Measurements from ENCODE around the gene LINGO4.
A peak's percentile ranks its signal among the peaks of the same experiment; 100 is the strongest.

LINGO4 gene

DNA sequence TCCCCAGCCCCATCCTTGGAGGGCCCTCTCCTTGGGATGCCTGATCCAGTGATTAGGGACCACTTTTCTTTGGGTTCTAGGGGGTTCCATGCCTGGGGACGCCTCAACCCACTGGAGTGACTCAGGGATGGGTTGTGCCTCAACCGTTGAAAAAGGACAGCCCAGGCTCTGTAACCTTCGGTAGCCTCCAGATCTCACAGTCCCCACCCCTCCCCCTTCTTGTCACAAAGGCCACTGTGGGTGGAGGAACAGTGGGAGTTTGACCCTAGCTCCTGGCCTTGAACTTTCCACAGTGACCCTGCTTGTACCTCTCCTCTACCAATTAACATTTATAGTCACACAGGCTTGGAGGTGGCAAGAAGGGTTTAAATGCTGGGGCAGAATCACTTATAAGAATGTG, 29.0 kb upstream of the LINGO4 start:
- FAIRE-seq (no peak), DNase-seq (ENCODE audit: low spot score) (no peak)

GRCh38 chr1:151833172-151833900, 28.1 kb upstream of the LINGO4 start:
- FAIRE-seq = no peak
- DNase-seq (ENCODE audit: low spot score) = no peak

- DNase-seq (ENCODE audit: low spot score) = peak; percentile 44
- no peak for FAIRE-seq
These were observed 27.2 kb upstream of the LINGO4 start for GRCh38 chr1:151832318-151832980.

- DNase-seq (ENCODE audit: low spot score) = no peak
- no peak for FAIRE-seq
These were observed 26.4 kb upstream of the LINGO4 start, which contains the start of gene RORC for GRCh38 chr1:151831605-151832004. TSS of gene RORC (minus strand) at chr1:151831802. CDS start at chr1:151831764, 38 bp downstream.

DNA sequence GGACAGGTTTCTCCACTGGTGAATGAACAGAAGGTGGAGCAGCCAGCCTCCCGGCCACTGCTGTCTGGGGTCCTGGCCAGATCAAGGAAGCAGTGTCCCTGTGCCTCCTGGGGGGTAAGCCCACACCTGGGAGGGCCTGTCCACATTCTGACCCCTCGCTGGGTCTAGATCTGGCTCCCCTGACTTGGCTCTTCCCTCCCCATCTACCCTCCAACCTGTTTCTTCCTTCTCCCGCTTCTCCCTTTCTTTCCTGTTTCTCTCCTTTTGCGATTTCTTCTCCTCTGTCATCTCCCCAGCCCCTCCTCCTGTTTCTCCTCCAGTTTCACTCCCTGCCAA, 26.0 kb upstream of the LINGO4 start:
- FAIRE-seq (no peak), DNase-seq (ENCODE audit: low spot score) (no peak)

DNA sequence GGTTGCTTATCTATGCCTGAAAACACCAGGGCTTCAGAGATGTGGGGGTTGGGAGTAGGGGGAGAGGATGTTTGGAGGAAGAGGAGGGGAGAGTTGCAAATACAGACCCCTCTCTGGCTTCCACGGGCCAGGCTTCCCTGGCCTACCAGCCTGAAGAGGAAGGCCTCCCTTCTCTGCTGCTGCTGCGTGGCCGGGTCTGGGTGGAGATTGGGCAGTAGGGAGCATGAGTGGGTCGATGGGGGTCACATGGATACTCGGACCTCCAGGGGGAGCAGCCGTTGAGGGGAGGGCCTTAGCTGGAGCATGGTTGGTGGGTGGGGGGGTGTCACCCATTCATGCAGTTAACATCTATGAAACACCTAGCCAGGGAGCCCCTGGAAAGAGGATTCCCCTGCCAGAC, 24.8 kb upstream of the LINGO4 start:
- FAIRE-seq (no peak), DNase-seq (ENCODE audit: low spot score) (no peak)

DNA sequence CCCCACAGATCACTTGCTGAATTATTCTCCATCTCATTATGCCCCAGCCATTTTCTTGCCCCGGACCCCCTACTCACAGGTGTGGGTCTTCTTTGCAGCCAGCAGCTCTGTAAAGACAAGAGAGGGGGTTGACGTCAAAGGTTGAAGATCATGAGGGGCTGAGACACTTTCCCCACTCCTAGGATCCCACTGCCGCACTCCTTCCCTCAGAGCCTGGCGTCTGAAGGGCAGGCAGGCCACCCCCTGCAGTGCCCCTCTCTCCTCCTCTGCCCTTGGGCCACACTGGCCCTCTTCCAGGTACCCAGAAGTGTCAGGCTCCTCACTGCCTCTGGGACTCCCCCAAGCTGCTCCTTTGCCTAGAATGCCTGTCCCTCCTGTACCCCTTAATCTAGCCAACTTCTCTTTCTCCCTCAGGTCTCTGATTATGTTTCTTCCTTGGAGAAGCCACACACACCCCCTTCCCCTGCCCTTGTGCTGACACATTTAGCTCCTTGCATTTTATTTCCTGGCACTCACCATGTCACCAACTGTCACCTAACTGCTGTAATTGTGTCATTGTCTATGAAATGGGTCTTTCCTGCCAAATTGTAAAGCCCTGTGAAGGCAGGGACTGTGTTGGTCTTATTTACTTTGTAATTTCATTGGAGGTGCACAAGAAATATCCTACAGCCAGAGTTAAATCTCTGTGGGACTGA, 24.3 kb upstream of the LINGO4 start:
- DNase-seq (ENCODE audit: low spot score) = no peak
- no peak for FAIRE-seq

DNA sequence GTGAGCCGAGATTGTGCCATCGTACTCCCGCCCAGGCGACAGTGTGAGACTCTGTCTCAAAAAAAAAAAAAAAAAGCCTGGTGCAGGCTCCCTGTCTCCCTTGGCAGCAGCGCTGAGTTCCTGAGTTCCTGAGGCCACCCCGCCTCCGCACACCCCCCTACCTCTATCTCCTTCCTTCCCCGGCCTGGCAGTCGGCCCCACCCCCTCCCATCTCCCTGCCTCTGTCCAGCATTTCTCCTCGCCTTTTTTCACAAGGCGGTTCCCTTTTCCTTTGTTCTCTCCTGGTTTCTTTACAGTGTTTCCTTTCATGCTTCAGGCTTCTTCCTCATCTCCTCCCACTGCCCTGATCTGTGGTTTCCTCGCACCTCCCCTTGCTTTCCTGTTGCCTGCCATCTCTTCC, 23.7 kb upstream of the LINGO4 start:
- no peak for FAIRE-seq
- peak; percentile 88 for DNase-seq (ENCODE audit: low spot score)

DNA sequence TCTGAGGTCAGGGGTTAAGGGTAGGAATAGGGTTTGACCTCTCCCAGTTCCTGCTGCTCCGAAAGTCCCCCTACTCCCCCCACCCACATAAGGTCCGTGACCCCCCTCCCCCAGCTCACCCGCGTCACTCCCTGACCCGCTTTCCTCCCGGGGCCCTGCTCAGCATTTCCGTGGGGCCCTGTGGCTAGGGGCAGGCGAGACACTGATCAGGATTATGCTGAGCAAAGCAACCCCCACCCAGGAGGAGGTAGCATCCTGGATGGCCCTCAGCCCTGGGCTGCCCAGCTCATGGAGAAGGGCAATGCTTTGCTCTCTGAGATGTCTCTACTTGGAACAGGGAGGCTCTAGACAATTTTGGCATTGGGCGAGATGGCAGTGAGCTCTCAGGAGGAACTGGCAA, 22.6 kb upstream of the LINGO4 start:
- FAIRE-seq = no peak
- no peak for DNase-seq (ENCODE audit: low spot score)

GRCh38 chr1:151825751-151826660, 20.8 kb upstream of the LINGO4 start:
- FAIRE-seq (no peak), DNase-seq (ENCODE audit: low spot score) (no peak)

GRCh38 chr1:151825204-151825603, 20.0 kb upstream of the LINGO4 start:
- no peak for DNase-seq (ENCODE audit: low spot score)

GRCh38 chr1:151823175-151823574, 18.0 kb upstream of the LINGO4 start:
- DNase-seq (ENCODE audit: low spot score) (no peak), FAIRE-seq (no peak)

More at GRCh38 chr1:151825204-151825603, 20.0 kb upstream of the LINGO4 start:
- FAIRE-seq = no peak

GRCh38 chr1:151822404-151822803, 17.2 kb upstream of the LINGO4 start:
- FAIRE-seq (no peak), DNase-seq (ENCODE audit: low spot score) (no peak)

DNA sequence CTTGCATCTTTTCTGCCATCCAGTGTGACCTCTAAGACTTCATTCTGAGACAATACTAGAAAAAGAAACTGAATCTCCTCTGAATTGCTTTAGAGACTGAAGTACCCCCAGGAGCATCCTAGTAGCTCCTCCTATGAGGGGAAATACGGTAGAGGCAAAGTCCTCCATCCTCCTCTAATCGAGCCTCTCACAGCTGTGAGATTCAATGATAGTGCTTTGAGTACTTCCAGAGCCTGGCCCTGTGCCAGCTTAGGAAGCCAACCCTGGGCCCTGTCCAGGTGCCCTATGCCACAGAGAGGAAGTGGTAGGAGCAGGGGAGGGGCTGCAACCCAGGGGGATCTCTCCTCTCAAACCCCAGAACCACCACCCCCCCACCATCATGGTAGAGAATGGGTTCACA, 15.7 kb upstream of the LINGO4 start:
- FAIRE-seq (no peak), DNase-seq (ENCODE audit: low spot score) (no peak)

DNA sequence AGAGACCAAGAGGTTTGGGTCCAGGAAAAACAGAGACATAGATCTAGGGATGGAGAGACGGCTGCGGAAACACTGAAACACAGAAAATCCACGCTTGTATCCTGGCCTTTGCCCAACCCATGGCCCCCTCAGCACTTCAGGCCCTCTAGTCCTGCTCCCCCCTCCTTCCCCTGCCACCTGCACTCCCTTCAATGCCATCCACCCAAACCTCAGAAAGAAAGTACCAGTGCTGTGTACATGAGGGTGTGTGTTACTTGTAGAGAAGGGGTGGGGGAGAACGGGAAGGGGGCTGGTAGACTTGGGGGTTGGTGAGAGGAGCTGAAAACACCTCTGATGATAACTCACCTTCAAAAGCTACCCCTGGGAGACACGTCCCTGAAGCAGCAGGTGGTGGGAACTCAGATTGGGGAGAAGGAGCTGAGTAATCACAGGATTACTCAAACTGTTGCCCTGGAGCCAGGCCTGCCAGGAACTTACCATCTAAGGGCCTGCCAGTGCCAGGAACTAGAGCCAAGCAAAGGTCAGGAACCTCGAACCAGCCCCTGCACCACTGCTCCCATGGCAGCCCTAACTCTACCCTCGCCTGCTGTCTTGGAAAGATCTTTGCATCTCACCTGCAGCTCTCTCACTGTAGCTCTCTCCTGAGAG, 14.9 kb upstream of the LINGO4 start:
- DNase-seq (ENCODE audit: low spot score) = no peak
- FAIRE-seq = no peak

- no peak for FAIRE-seq
- DNase-seq (ENCODE audit: low spot score) = no peak
These were observed 14.1 kb upstream of the LINGO4 start for GRCh38 chr1:151819227-151819835.

GRCh38 chr1:151817353-151817730, 12.1 kb upstream of the LINGO4 start:
- DNase-seq (ENCODE audit: low spot score) = no peak
- FAIRE-seq = no peak

GRCh38 chr1:151816548-151817352, 11.5 kb upstream of the LINGO4 start:
- no peak for DNase-seq (ENCODE audit: low spot score)
- no peak for FAIRE-seq

GRCh38 chr1:151815716-151816327, 10.6 kb upstream of the LINGO4 start:
- no peak for DNase-seq (ENCODE audit: low spot score)
- no peak for FAIRE-seq

Data from urothelium cell line (cell line).